ENCODE results near the gene MAGI2.

Gene MAGI2

DNA sequence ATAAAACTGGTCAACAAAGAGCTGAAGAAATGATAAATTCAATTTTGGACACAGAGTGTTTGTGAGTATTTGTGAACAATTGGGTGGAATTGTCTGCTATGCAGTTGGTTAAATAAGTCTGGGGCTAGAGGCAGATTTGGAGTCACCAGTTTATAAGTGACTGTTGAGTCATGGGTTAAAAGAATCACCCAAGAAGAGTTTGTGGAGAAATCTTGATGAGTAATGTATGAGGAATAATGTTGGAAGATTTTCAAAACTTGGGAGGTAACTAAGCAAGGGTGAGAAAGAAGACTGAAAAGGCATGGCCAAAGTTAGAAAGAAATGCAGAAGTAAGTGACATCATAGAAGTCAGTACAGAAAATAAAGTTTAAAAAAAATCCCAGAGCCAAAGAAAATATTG, 750.7 kb downstream of the MAGI2 start:
- Histone ChIP-seq H2BK5ac (ENCODE audit: low read length) (no peak overlapping the region), H3K4me3 (ENCODE audit: low read length in 2 of 2) (no peak overlapping the region), H3K36me3 (replicated peaks in 1 of 2; ENCODE audit: control insufficient read depth in 2 of 2, insufficient read depth in 2 of 2, low read length in 2 of 2) (no peaks in the 10 kb centered on the region), H3K4me1 (ENCODE audit: control insufficient read depth in 2 of 2, insufficient read depth in 1 of 2, low read depth in 1 of 2, low read length in 2 of 2) (no peaks in the 10 kb centered on the region), H3K27me3 (ENCODE audit: control insufficient read depth in 3 of 3, insufficient read depth in 3 of 3, low read depth in 1 of 3, low read length in 3 of 3) (no peaks in the 10 kb centered on the region), H2BK120ac (ENCODE audit: low read depth, low read length) (no peak overlapping the region), H2BK15ac (ENCODE audit: low read length) (no peak overlapping the region), H3K4me2 (ENCODE audit: insufficient read depth, low read length, poor library complexity, severe bottlenecking) (no peak overlapping the region), H3K79me1 (ENCODE audit: low read depth, low read length) (no peaks in the 10 kb centered on the region), H3K9ac (ENCODE audit: low read depth, low read length, poor library complexity) (no peak overlapping the region), H2BK12ac (ENCODE audit: low read length) (no peak overlapping the region), H2AFZ (ENCODE audit: low read length) (no peak overlapping the region), H4K91ac (ENCODE audit: low read depth, low read length, poor library complexity) (no peak overlapping the region), H3K18ac (ENCODE audit: low read length) (no peak overlapping the region), H4K8ac (ENCODE audit: low read depth, low read length) (no peak overlapping the region), H3K27ac (replicated peaks; ENCODE audit: low read length) (no peak overlapping the region), H3K14ac (ENCODE audit: low read length) (no peak overlapping the region), H3K23ac (ENCODE audit: low read depth, low read length, poor library complexity) (no peak overlapping the region), H2AK5ac (ENCODE audit: low read depth, low read length) (no peak overlapping the region), H3K4ac (ENCODE audit: low read length) (no peak overlapping the region), H3K9me3 (replicated peaks in 1 of 2; ENCODE audit: control insufficient read depth in 2 of 2, insufficient read depth in 1 of 2, low read depth in 1 of 2, low read length in 2 of 2) (peaks cover 0 to 10% of the 10 kb centered on the region in 2 donors)
- DNase-seq (ENCODE audit: low spot score) = no peak

DNA sequence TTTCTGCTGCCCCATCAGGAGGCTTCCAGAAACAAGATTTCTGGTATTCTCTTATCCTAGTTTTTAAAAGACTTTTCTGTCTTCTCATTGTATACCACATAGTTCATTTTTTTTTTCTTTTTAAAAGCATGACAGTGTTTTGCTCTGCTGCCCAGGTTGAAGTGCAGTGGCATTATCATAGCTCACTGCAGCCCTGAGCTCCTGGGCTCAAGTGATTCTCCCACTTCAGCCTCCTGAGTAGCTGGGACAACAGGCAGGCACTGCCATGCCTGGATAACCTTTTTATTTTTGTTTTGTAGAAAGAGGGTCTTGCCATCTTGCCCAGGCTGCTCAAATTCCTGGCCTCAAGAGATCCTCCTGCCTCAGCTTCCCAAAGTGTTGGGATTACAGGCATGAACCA, 757.6 kb downstream of the MAGI2 start:
- H4K8ac ChIP-seq (ENCODE audit: low read depth, low read length) = no peak overlapping the region
- H2AFZ ChIP-seq (ENCODE audit: low read length) = no peak overlapping the region
- no peak overlapping the region for H2BK15ac ChIP-seq (ENCODE audit: low read length)
- no peak overlapping the region for H3K23ac ChIP-seq (ENCODE audit: low read depth, low read length, poor library complexity)
- no peaks in the 10 kb centered on the region for H3K27me3 ChIP-seq (ENCODE audit: control insufficient read depth in 3 of 3, insufficient read depth in 3 of 3, low read depth in 1 of 3, low read length in 3 of 3)
- no peak overlapping the region for H2BK12ac ChIP-seq (ENCODE audit: low read length)
- no peak overlapping the region for H3K4me2 ChIP-seq (ENCODE audit: insufficient read depth, low read length, poor library complexity, severe bottlenecking)
- H2BK120ac ChIP-seq (ENCODE audit: low read depth, low read length) = no peak overlapping the region
- H3K9ac ChIP-seq (ENCODE audit: low read depth, low read length, poor library complexity) = no peak overlapping the region
- DNase-seq (ENCODE audit: low spot score) = no peak
- no peak overlapping the region for H3K4me3 ChIP-seq (ENCODE audit: low read length in 2 of 2)
- H3K18ac ChIP-seq (ENCODE audit: low read length) = no peak overlapping the region
- no peaks in the 10 kb centered on the region for H3K36me3 ChIP-seq (replicated peaks in 1 of 2; ENCODE audit: control insufficient read depth in 2 of 2, insufficient read depth in 2 of 2, low read length in 2 of 2)
- H2AK5ac ChIP-seq (ENCODE audit: low read depth, low read length) = no peak overlapping the region
- no peak overlapping the region for H3K27ac ChIP-seq (replicated peaks; ENCODE audit: low read length)
- no peak overlapping the region for H3K14ac ChIP-seq (ENCODE audit: low read length)
- H4K91ac ChIP-seq (ENCODE audit: low read depth, low read length, poor library complexity) = no peak overlapping the region
- no peaks in the 10 kb centered on the region for H3K79me1 ChIP-seq (ENCODE audit: low read depth, low read length)
- H3K9me3 ChIP-seq (replicated peaks in 1 of 2; ENCODE audit: control insufficient read depth in 2 of 2, insufficient read depth in 1 of 2, low read depth in 1 of 2, low read length in 2 of 2) = no peaks in the 10 kb centered on the region
- H2BK5ac ChIP-seq (ENCODE audit: low read length) = no peak overlapping the region
- H3K4me1 ChIP-seq (ENCODE audit: control insufficient read depth in 2 of 2, insufficient read depth in 1 of 2, low read depth in 1 of 2, low read length in 2 of 2) = no peaks in the 10 kb centered on the region
- no peak overlapping the region for H3K4ac ChIP-seq (ENCODE audit: low read length)

DNA sequence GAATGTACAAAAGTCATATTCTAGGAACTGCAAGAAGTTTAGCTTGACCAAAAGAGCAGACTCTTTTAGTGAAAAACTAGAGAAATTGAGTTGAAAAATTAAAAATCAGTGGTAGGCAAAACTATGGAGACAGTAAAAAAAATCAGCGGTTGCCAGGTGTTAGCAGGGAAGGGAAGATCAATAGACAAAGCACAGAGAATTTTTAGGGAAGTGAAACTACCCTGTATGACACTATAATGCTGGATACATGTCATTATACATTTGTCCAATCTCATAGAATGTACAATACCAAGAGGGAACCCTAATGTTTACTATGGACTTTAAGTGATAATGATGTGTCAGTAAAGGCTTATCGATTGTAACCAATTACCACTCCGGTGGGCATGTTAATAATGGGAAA, 761.9 kb downstream of the MAGI2 start:
- no peaks in the 10 kb centered on the region for H3K36me3 ChIP-seq (replicated peaks in 1 of 2; ENCODE audit: control insufficient read depth in 2 of 2, insufficient read depth in 2 of 2, low read length in 2 of 2)
- H3K4me2 ChIP-seq (ENCODE audit: insufficient read depth, low read length, poor library complexity, severe bottlenecking) = no peak overlapping the region
- H2AFZ ChIP-seq (ENCODE audit: low read length) = no peak overlapping the region
- H3K14ac ChIP-seq (ENCODE audit: low read length) = no peak overlapping the region
- H3K79me1 ChIP-seq (ENCODE audit: low read depth, low read length) = no peaks in the 10 kb centered on the region
- no peak overlapping the region for H2BK12ac ChIP-seq (ENCODE audit: low read length)
- H3K27ac ChIP-seq (replicated peaks; ENCODE audit: low read length) = no peak overlapping the region
- H2AK5ac ChIP-seq (ENCODE audit: low read depth, low read length) = no peak overlapping the region
- H3K4me3 ChIP-seq (ENCODE audit: low read length in 2 of 2) = no peak overlapping the region
- H2BK5ac ChIP-seq (ENCODE audit: low read length) = no peak overlapping the region
- no peak overlapping the region for H4K91ac ChIP-seq (ENCODE audit: low read depth, low read length, poor library complexity)
- no peak overlapping the region for H2BK120ac ChIP-seq (ENCODE audit: low read depth, low read length)
- WGBS, 2 donors (ENCODE audit: extremely low coverage in 2 of 2, insufficient read length in 2 of 2, insufficient replicate concordance in 1 of 2) = no CpG with 5 or more reads among the region's 3 CpGs
- DNase-seq (ENCODE audit: low spot score) = no peak
- no peak overlapping the region for H3K4ac ChIP-seq (ENCODE audit: low read length)
- no peak overlapping the region for H4K8ac ChIP-seq (ENCODE audit: low read depth, low read length)
- H3K23ac ChIP-seq (ENCODE audit: low read depth, low read length, poor library complexity) = no peak overlapping the region
- no peak overlapping the region for H2BK15ac ChIP-seq (ENCODE audit: low read length)
- no peaks in the 10 kb centered on the region for H3K9me3 ChIP-seq (replicated peaks in 1 of 2; ENCODE audit: control insufficient read depth in 2 of 2, insufficient read depth in 1 of 2, low read depth in 1 of 2, low read length in 2 of 2)
- peaks cover 0 to 10% of the 10 kb centered on the region in 2 donors for H3K4me1 ChIP-seq (ENCODE audit: control insufficient read depth in 2 of 2, insufficient read depth in 1 of 2, low read depth in 1 of 2, low read length in 2 of 2)
- H3K9ac ChIP-seq (ENCODE audit: low read depth, low read length, poor library complexity) = no peak overlapping the region
- no peaks in the 10 kb centered on the region for H3K27me3 ChIP-seq (ENCODE audit: control insufficient read depth in 3 of 3, insufficient read depth in 3 of 3, low read depth in 1 of 3, low read length in 3 of 3)
- H3K18ac ChIP-seq (ENCODE audit: low read length) = no peak overlapping the region

DNA sequence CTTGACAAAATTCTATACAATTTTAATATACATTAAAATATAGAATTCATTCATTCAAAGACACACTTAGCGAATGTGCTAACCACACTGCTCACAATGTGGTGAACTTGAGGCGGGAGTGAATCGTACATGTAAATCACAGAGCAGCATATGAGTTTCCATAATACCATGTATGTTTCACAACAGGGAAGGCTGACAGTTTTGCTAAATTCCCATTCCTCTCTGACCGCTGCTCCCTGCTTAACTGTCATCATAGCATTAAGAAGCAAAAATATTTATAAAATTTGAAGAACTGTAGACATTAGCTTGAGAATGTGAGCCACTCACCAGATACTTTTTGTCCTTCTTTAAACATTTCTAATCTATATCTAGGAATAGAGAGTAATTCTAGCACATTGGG, 763.3 kb downstream of the MAGI2 start:
- H2BK120ac ChIP-seq (ENCODE audit: low read depth, low read length) = no peak overlapping the region
- no peak overlapping the region for H4K8ac ChIP-seq (ENCODE audit: low read depth, low read length)
- no peak overlapping the region for H2BK5ac ChIP-seq (ENCODE audit: low read length)
- H3K14ac ChIP-seq (ENCODE audit: low read length) = no peak overlapping the region
- no peaks in the 10 kb centered on the region for H3K79me1 ChIP-seq (ENCODE audit: low read depth, low read length)
- no peak overlapping the region for H3K27ac ChIP-seq (replicated peaks; ENCODE audit: low read length)
- no peaks in the 10 kb centered on the region for H3K9me3 ChIP-seq (replicated peaks in 1 of 2; ENCODE audit: control insufficient read depth in 2 of 2, insufficient read depth in 1 of 2, low read depth in 1 of 2, low read length in 2 of 2)
- no peaks in the 10 kb centered on the region for H3K36me3 ChIP-seq (replicated peaks in 1 of 2; ENCODE audit: control insufficient read depth in 2 of 2, insufficient read depth in 2 of 2, low read length in 2 of 2)
- DNase-seq (ENCODE audit: low spot score) = no peak
- no peak overlapping the region for H3K9ac ChIP-seq (ENCODE audit: low read depth, low read length, poor library complexity)
- no peak overlapping the region for H3K4me3 ChIP-seq (ENCODE audit: low read length in 2 of 2)
- no peak overlapping the region for H3K18ac ChIP-seq (ENCODE audit: low read length)
- no peak overlapping the region for H3K4ac ChIP-seq (ENCODE audit: low read length)
- H3K27me3 ChIP-seq (ENCODE audit: control insufficient read depth in 3 of 3, insufficient read depth in 3 of 3, low read depth in 1 of 3, low read length in 3 of 3) = no peaks in the 10 kb centered on the region
- WGBS, 2 donors (ENCODE audit: extremely low coverage in 2 of 2, insufficient read length in 2 of 2, insufficient replicate concordance in 1 of 2) = no CpG with 5 or more reads among the region's 4 CpGs
- H3K4me2 ChIP-seq (ENCODE audit: insufficient read depth, low read length, poor library complexity, severe bottlenecking) = no peak overlapping the region
- no peak overlapping the region for H3K23ac ChIP-seq (ENCODE audit: low read depth, low read length, poor library complexity)
- no peak overlapping the region for H2AK5ac ChIP-seq (ENCODE audit: low read depth, low read length)
- no peak overlapping the region for H2AFZ ChIP-seq (ENCODE audit: low read length)
- H3K4me1 ChIP-seq (ENCODE audit: control insufficient read depth in 2 of 2, insufficient read depth in 1 of 2, low read depth in 1 of 2, low read length in 2 of 2) = peaks cover 2 to 18% of the 10 kb centered on the region in 2 donors
- no peak overlapping the region for H2BK12ac ChIP-seq (ENCODE audit: low read length)
- no peak overlapping the region for H4K91ac ChIP-seq (ENCODE audit: low read depth, low read length, poor library complexity)
- H2BK15ac ChIP-seq (ENCODE audit: low read length) = no peak overlapping the region

All from neuronal stem cell (in vitro differentiated cells).